Esophagus squamous epithelium (tissue), 4 donors: ENCODE results near the gene SELENOO.

Experiments used
- CTCF ChIP-seq, 6 experiments: fragments of 450-650 bp in 4 of 6; fragments of 200-600 bp in 2 of 6; sonication (generic) in 2 of 6; IDR thresholded peaks; one replicate each; pipeline ENCODE4 v1.5.1; 2016 to 2019; ENCODE audit warnings: antibody characterized with exemption in 6 of 6, mild to moderate bottlenecking in 4 of 6, moderate library complexity in 4 of 6
- POLR2A ChIP-seq, 4 donors: fragments of 450-650 bp; IDR thresholded peaks; one replicate each; pipeline ENCODE4 v1.6.1; 2017; ENCODE audit warnings: antibody characterized with exemption in 4 of 4, mild to moderate bottlenecking in 4 of 4, moderate library complexity in 3 of 4

GRCh38 chr22:50220603-50221409 is 20.0 kb downstream of the SELENOO start:
- no peak for TF ChIP-seq CTCF (IDR thresholded peaks at IDR 0.05)
- no peak for TF ChIP-seq POLR2A (IDR thresholded peaks at IDR 0.05)
